DND-41 (cell line): ENCODE measurements around the gene GM2A.

Experiments used
- ATAC-seq: fragments of 200-7000 bp; cut with Tn5 transposase; 3 replicates; pipeline ENCODE4 v1.9.1; 2021; ENCODE audit warnings: low read depth; ENCODE audit not compliant: insufficient read depth
- DNase-seq: peaks from one replicate; pipeline ENCODE4 v3.0.0-alpha.2; 2020
- H2AFZ ChIP-seq: 2 replicates; pipeline ENCODE4 v1.6.0; 2012; ENCODE audit warnings: low read depth, low read length
- H3K27ac ChIP-seq: 2 replicates; pipeline ENCODE4 v1.5.1; 2012; ENCODE audit warnings: low read length, inconsistent platforms
- H3K27me3 ChIP-seq: fragments of 200-600 bp; sonication (generic); 2 replicates; pipeline ENCODE4 v1.6.0; 2012; ENCODE audit warnings: low read length, mild to moderate bottlenecking, inconsistent platforms; ENCODE audit not compliant: insufficient read depth, poor library complexity
- H3K36me3 ChIP-seq: 2 replicates; pipeline ENCODE4 v1.5.1; 2012; ENCODE audit warnings: low read length, inconsistent platforms; ENCODE audit not compliant: insufficient read depth
- H3K4me1 ChIP-seq: 2 replicates; pipeline ENCODE4 v1.5.1; 2012; ENCODE audit warnings: mild to moderate bottlenecking, low read length; ENCODE audit not compliant: insufficient read depth
- H3K4me2 ChIP-seq: 2 replicates; pipeline ENCODE4 v1.6.0; 2012; ENCODE audit warnings: mild to moderate bottlenecking, moderate library complexity, low read length, inconsistent platforms; ENCODE audit not compliant: insufficient read depth
- H3K4me3 ChIP-seq, 2 experiments: fragments of 200-600 bp in 1 of 2; shearing (Covaris generic) in 1 of 2; 2 replicates each; pipeline ENCODE4 v1.5.1; 2012 to 2016; ENCODE audit warnings: inconsistent platforms in 2 of 2, low read length in 2 of 2, mild to moderate bottlenecking in 2 of 2, low read depth in 1 of 2, moderate library complexity in 1 of 2
- H3K79me2 ChIP-seq: 2 replicates; pipeline ENCODE4 v1.6.0; 2012; ENCODE audit warnings: low read length, inconsistent platforms; ENCODE audit not compliant: insufficient read depth
- H3K9ac ChIP-seq: 2 replicates; pipeline ENCODE4 v1.6.0; 2012; ENCODE audit warnings: low read depth, mild to moderate bottlenecking, inconsistent platforms, low read length, moderate library complexity
- H3K9me3 ChIP-seq: 2 replicates; pipeline ENCODE4 v1.5.1; 2012; ENCODE audit warnings: low read length, moderate library complexity, mild to moderate bottlenecking, inconsistent platforms; ENCODE audit not compliant: insufficient read depth, severe bottlenecking
- H4K20me1 ChIP-seq: 2 replicates; pipeline ENCODE4 v1.6.0; 2012; ENCODE audit warnings: low read length; ENCODE audit not compliant: insufficient read depth
- EZH2 ChIP-seq: IDR thresholded peaks from 3 replicates; pipeline ENCODE4 v1.6.1; 2012; ENCODE audit warnings: borderline replicate concordance, low read depth, mild to moderate bottlenecking, moderate library complexity, low read length, inconsistent platforms; ENCODE audit not compliant: severe bottlenecking
- TF ChIP-seq, protein P1 (sequence below): IDR thresholded peaks from 2 replicates; pipeline ENCODE4 v1.5.1; 2012; ENCODE audit warnings: borderline replicate concordance, low read length, moderate library complexity, mild to moderate bottlenecking; ENCODE audit not compliant: poor library complexity, severe bottlenecking; ENCODE audit errors: extremely low read depth

Gene GM2A

DNA sequence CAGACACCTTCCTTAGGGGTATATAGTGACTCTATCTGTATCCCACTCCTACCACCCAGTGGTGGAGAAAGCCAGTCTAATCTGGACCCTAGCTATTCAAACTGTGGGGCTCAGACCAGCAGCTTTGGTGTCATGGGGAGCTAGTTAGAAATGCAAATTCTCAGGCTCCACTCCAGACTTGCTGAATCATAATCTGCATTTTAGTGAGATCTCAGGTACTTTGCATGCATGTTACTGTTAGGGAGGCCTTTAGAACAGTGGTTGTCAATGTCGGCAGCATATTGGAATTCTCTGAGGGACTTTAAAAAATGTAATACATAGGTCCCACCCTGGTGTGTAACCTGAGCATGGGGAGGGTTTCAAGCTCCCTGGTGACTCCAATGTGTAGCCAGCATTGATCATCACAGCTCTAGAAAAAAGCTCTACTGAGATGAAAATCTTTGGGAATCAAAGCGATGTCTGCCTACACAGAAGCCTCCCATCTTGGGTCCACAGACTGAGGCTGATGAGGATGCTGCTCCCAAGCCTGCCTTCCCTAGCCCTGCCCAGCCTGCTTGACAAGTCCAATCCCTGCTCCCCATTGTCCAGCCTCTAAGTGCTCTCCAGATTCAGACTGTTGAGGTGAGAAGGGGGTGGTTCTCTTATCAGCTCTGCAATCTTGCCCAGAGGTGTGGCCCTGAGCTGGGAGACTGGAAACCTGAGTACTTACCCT lies 11.9 kb upstream of the GM2A start:
- Histone ChIP-seq H3K9me3 (no peaks in the 10 kb centered on the region), H4K20me1 (peaks cover 77% of the 10 kb centered on the region), H3K9ac (no peak overlapping the region), H3K36me3 (peaks cover 97% of the 10 kb centered on the region), H3K4me3 (no peak overlapping the region), H3K27ac (peak overlapping the region; percentile 32; the same call in 1 of the 2 replicates), H3K79me2 (peaks cover 100% of the 10 kb centered on the region), H3K27me3 (no peaks in the 10 kb centered on the region), H3K4me2 (no peak overlapping the region), H3K4me1 (peaks cover 16% of the 10 kb centered on the region), H2AFZ (no peak overlapping the region)
- TF ChIP-seq, protein P1, sequence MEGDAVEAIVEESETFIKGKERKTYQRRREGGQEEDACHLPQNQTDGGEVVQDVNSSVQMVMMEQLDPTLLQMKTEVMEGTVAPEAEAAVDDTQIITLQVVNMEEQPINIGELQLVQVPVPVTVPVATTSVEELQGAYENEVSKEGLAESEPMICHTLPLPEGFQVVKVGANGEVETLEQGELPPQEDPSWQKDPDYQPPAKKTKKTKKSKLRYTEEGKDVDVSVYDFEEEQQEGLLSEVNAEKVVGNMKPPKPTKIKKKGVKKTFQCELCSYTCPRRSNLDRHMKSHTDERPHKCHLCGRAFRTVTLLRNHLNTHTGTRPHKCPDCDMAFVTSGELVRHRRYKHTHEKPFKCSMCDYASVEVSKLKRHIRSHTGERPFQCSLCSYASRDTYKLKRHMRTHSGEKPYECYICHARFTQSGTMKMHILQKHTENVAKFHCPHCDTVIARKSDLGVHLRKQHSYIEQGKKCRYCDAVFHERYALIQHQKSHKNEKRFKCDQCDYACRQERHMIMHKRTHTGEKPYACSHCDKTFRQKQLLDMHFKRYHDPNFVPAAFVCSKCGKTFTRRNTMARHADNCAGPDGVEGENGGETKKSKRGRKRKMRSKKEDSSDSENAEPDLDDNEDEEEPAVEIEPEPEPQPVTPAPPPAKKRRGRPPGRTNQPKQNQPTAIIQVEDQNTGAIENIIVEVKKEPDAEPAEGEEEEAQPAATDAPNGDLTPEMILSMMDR, result no peak
- no peak for TF ChIP-seq EZH2
- ATAC-seq (no peak), DNase-seq (no peak)

DNA sequence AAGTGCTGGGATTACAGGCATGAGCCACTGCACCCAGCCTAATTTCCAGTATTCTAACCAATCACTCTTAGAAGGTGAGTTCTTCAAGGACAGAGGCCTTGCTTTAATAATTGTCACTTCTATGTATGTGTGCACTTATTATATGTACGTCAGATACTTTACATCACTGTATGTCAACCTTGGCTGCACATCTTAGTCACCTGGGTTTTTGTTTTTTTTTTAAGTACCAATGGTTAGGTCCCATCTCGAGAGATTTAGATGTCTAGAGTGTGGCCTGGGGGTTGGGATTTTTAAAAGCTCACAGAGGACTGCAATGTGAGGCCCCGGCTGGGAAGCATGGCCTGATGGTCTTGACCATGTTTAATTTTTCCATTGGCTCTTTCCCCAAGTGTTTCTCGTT lies 9.9 kb upstream of the GM2A start:
- peaks cover 100% of the 10 kb centered on the region for H3K79me2 ChIP-seq
- no peak for ATAC-seq
- peaks cover 85% of the 10 kb centered on the region for H4K20me1 ChIP-seq
- H3K36me3 ChIP-seq, result peaks cover 98% of the 10 kb centered on the region
- H2AFZ ChIP-seq, result no peak overlapping the region
- no peak overlapping the region for H3K4me2 ChIP-seq
- no peak overlapping the region for H3K9ac ChIP-seq
- peaks cover 21% of the 10 kb centered on the region for H3K4me1 ChIP-seq
- H3K4me3 ChIP-seq, result no peak overlapping the region
- no peaks in the 10 kb centered on the region for H3K27me3 ChIP-seq
- no peaks in the 10 kb centered on the region for H3K9me3 ChIP-seq
- TF ChIP-seq EZH2, result no peak
- TF ChIP-seq, protein P1, result no peak
- no peak overlapping the region for H3K27ac ChIP-seq
- no peak for DNase-seq

DNA sequence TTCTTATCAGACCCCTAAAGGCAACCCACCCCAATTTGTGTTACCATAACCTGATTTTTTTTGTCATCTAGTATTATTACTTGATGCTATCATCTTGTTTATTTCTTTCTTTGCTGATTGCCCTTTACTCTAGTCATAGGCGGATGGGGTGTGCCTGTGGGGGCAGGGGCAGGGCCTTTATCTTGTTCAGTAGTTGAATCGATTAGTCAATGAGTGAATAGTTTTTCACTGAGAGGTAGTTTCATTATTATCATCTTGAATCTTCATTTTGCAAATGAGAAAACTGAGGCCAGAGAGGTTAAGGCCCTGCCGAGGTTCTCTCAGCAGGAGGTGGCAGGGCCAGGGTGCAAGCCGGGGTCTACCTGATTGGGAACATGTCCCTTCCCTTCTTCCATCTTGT lies 9.4 kb upstream of the GM2A start:
- H3K4me3 ChIP-seq, result no peak overlapping the region
- no peaks in the 10 kb centered on the region for H3K27me3 ChIP-seq
- no peak overlapping the region for H2AFZ ChIP-seq
- H3K79me2 ChIP-seq, result peaks cover 100% of the 10 kb centered on the region
- ATAC-seq, result no peak
- no peaks in the 10 kb centered on the region for H3K9me3 ChIP-seq
- no peak overlapping the region for H3K27ac ChIP-seq
- H3K9ac ChIP-seq, result no peak overlapping the region
- peaks cover 98% of the 10 kb centered on the region for H3K36me3 ChIP-seq
- peaks cover 18% of the 10 kb centered on the region for H3K4me1 ChIP-seq
- DNase-seq, result no peak
- no peak overlapping the region for H3K4me2 ChIP-seq
- TF ChIP-seq, protein P1, result no peak
- TF ChIP-seq EZH2, result no peak
- peaks cover 81% of the 10 kb centered on the region for H4K20me1 ChIP-seq
